GM12878 (cell line): ENCODE results near the gene ALAD. TPM values are rescaled to one million over a fixed set of nuclear protein-coding genes. Genes with fewer than 3 reads are reported as not detected.

Experiments used
- ATAC-seq: fragments of 200-7000 bp; cut with Tn5 transposase; 3 replicates; pipeline ENCODE4 v1.9.1; 2020; ENCODE audit warnings: mild to moderate bottlenecking, moderate library complexity
- BruUV-seq: library from RNA; stranded (reverse); fragments of 400-500 nt; replicated peaks from 2 replicates; lab custom pipeline; 2021; lab: Mats Ljungman, UMichigan
- CTCF ChIA-PET: fragments of 300-600 bp; sonication (Branson Sonifier 250); formaldehyde crosslinking; extraction: SDS; loops from one replicate; lab custom pipeline; 2021; ENCODE audit warnings: inconsistent platforms; lab: Yijun Ruan, JAX
- POLR2A ChIA-PET: fragments of 350-600 bp; formaldehyde crosslinking; extraction: SDS; loops from one replicate; lab custom pipeline; 2021; ENCODE audit warnings: inconsistent platforms; lab: Charles Lee
- RAD21 ChIA-PET: fragments of 300-600 bp; sonication (Branson Sonifier 250); formaldehyde crosslinking; loops from one replicate; lab custom pipeline; 2023; ENCODE audit warnings: antibody characterized with exemption; ENCODE audit not compliant: unreplicated experiment; lab: Charles Lee
- SMC1A ChIA-PET: fragments of 300-600 bp; sonication (Branson Sonifier 250); formaldehyde crosslinking; loops from one replicate; lab custom pipeline; 2023; ENCODE audit not compliant: unreplicated experiment, uncharacterized antibody; lab: Charles Lee
- DNase-seq: peaks from one replicate; pipeline ENCODE4 v3.0.0-alpha.2; 2011; ENCODE audit warnings: low read depth, low spot score
- FAIRE-seq: peaks from 3 replicates; lab custom pipeline; 2011; peaks lifted over from hg19 to GRCh38; lab: Jason Lieb, UNC
- H2AFZ ChIP-seq: 2 replicates; pipeline ENCODE4 v1.6.0; 2011; ENCODE audit warnings: low read depth, low read length, control low read depth; ENCODE audit not compliant: control insufficient read depth
- H3K27ac ChIP-seq: 2 replicates; pipeline ENCODE4 v1.5.1; 2011; ENCODE audit warnings: control low read depth; ENCODE audit not compliant: control insufficient read depth, insufficient read depth
- H3K27me3 ChIP-seq, 2 experiments: replicated peaks in 1 of 2; 2 replicates each; pipeline versions ENCODE4 v1.6.0 to v1.6.1; 2011; ENCODE audit warnings: low read length in 1 of 2; ENCODE audit not compliant: control insufficient read depth in 2 of 2, insufficient read depth in 2 of 2
- H3K36me3 ChIP-seq, 2 experiments: 2 replicates each; pipeline ENCODE4 v1.5.1; 2011; ENCODE audit warnings: low read length in 1 of 2; ENCODE audit not compliant: control insufficient read depth in 2 of 2, insufficient read depth in 2 of 2
- H3K4me1 ChIP-seq: 2 replicates; pipeline ENCODE4 v1.6.1; 2011; ENCODE audit warnings: mild to moderate bottlenecking, low read length, moderate library complexity, mixed read lengths; ENCODE audit not compliant: control insufficient read depth, insufficient read depth
- H3K4me2 ChIP-seq: 2 replicates; pipeline ENCODE4 v1.6.0; 2011; ENCODE audit warnings: control low read depth; ENCODE audit not compliant: control insufficient read depth, insufficient read depth
- H3K4me3 ChIP-seq: fragments of 200-600 bp; sonication (generic); 2 replicates; pipeline ENCODE4 v1.5.1; 2016
- H3K79me2 ChIP-seq: 2 replicates; pipeline ENCODE4 v1.6.0; 2011; ENCODE audit warnings: low read length; ENCODE audit not compliant: control insufficient read depth, insufficient read depth
- H3K9ac ChIP-seq: 2 replicates; pipeline ENCODE4 v1.8.0; 2011; ENCODE audit warnings: low read length, control low read depth, mixed read lengths; ENCODE audit not compliant: control insufficient read depth, insufficient read depth
- H3K9me3 ChIP-seq: replicated peaks from 3 replicates; pipeline ENCODE4 v1.5.1; 2011; ENCODE audit warnings: mild to moderate bottlenecking, low read length; ENCODE audit not compliant: control insufficient read depth, insufficient read depth
- H4K20me1 ChIP-seq: 2 replicates; pipeline ENCODE4 v1.6.0; 2011; ENCODE audit not compliant: control insufficient read depth, insufficient read depth
- FOS ChIP-seq: IDR thresholded peaks from 3 replicates; pipeline ENCODE4 v1.6.1; 2011; ENCODE audit warnings: borderline replicate concordance; ENCODE audit not compliant: insufficient read length; ENCODE audit errors: extremely low read depth
- HDGF ChIP-seq: fragments of 450-650 bp; IDR thresholded peaks from 2 replicates; pipeline ENCODE4 v1.6.1; 2016; ENCODE audit warnings: antibody characterized with exemption
- PKNOX1 ChIP-seq: fragments of 450-650 bp; IDR thresholded peaks from 2 replicates; pipeline ENCODE4 v1.6.1; 2016; ENCODE audit warnings: mild to moderate bottlenecking
- POU2F2 ChIP-seq: IDR thresholded peaks from 3 replicates; pipeline ENCODE4 v1.6.1; 2011; ENCODE audit warnings: low read depth, mild to moderate bottlenecking, low read length, borderline replicate concordance
- SMARCA5 ChIP-seq: fragments of 450-650 bp; IDR thresholded peaks from 2 replicates; pipeline ENCODE4 v1.6.1; 2017; ENCODE audit warnings: mild to moderate bottlenecking
- ZNF384 ChIP-seq: IDR thresholded peaks from 2 replicates; pipeline ENCODE4 v1.6.1; 2012; ENCODE audit warnings: low read depth, mild to moderate bottlenecking, low read length, improper control_type of control experiment, borderline replicate concordance
- ZNF622 ChIP-seq: fragments of 450-650 bp; IDR thresholded peaks from 2 replicates; pipeline ENCODE4 v1.6.1; 2017; ENCODE audit warnings: mild to moderate bottlenecking, inconsistent platforms
- WGBS: methylation state at CpG from one replicate; pipeline ENCODE4 v1.1.6; 2016; ENCODE audit warnings: low lambda C conversion rate; ENCODE audit not compliant: insufficient replicate concordance, insufficient coverage; ENCODE audit errors: missing lambda C conversion rate; 5-methylcytosine and 5-hydroxymethylcytosine counted together
- in situ Hi-C: fragments of 300-500 bp; cut with MboI; formaldehyde crosslinking; loops from 9 replicates; pipeline ENCODE4 v1.14.3; 2018; ENCODE audit warnings: mixed read lengths
- intact Hi-C: fragments of 100-400 bp; cut with micrococcal nuclease; formaldehyde crosslinking; loops from one replicate; pipeline ENCODE4 v1.14.2; 2022; ENCODE audit not compliant: unreplicated experiment
- polyA plus RNA-seq, 11 experiments: library from polyadenylated mRNA; depleted of rRNA in 4 of 11; unstranded in 6 of 11; stranded (reverse) in 5 of 11; fragments of >200 nt; fragmentation: Nextera tagmentation in 4 of 11; fragmentation: Illumina TruSeq in 1 of 11; extraction: Ambion mirVana in 4 of 11; extraction: Trizol in 1 of 11; gene quantifications; 1 replicate in 1 of 11; 2 replicates in 10 of 11; pipeline versions ENCODE4 v1.2.1 to v1.2.3, GENCODE V29; 2011 to 2016; ENCODE audit warnings: inconsistent platforms in 2 of 11, missing spikeins in 2 of 11, low read depth in 1 of 11
- total RNA-seq, 4 experiments: library from RNA; depleted of rRNA in 3 of 4; stranded (reverse); fragments of >200 nt in 3 of 4; fragmentation: Illumina TruSeq in 1 of 4; extraction: Trizol in 1 of 4; gene quantifications; 2 replicates each; pipeline versions ENCODE4 v1.2.1 to v1.2.3, GENCODE V29; 2013 to 2021
- TF ChIP-seq, protein P1 (sequence below): fragments of 450-650 bp; IDR thresholded peaks from 2 replicates; pipeline ENCODE4 v1.6.1; 2017; ENCODE audit warnings: borderline replicate concordance

The ALAD gene
- total and polyA plus RNA-seq, 10 of the 15 experiments (the other 5 are each of a cell fraction or from before 2014, with no cell fraction given), result 2.4 to 21.6 (median 12.9) TPM

GRCh38 chr9:113428062-113428615, 27.1 kb upstream of the ALAD start:
- in situ Hi-C loops (no loop called here), intact Hi-C loops (no loop called here)
- ChIA-PET RAD21 (no interaction called here), CTCF (no interaction called here), SMC1A (no interaction called here), POLR2A (no interaction called here)
- ATAC-seq (no peak; the same call in 2 of the 3 replicates), FAIRE-seq (no peak), DNase-seq (no peak)
- 53% methylated on average over 1 of the region's 1 CpG for WGBS
- H4K20me1 ChIP-seq, result no peaks in the 10 kb centered on the region
- H3K27me3 ChIP-seq, result no peaks in the 10 kb centered on the region
- no peaks in the 10 kb centered on the region for H3K9me3 ChIP-seq
- TF ChIP-seq ZNF384, result no peak
- TF ChIP-seq HDGF, result no peak
- TF ChIP-seq ZNF622, result no peak
- TF ChIP-seq, protein P1, sequence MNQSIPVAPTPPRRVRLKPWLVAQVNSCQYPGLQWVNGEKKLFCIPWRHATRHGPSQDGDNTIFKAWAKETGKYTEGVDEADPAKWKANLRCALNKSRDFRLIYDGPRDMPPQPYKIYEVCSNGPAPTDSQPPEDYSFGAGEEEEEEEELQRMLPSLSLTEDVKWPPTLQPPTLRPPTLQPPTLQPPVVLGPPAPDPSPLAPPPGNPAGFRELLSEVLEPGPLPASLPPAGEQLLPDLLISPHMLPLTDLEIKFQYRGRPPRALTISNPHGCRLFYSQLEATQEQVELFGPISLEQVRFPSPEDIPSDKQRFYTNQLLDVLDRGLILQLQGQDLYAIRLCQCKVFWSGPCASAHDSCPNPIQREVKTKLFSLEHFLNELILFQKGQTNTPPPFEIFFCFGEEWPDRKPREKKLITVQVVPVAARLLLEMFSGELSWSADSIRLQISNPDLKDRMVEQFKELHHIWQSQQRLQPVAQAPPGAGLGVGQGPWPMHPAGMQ, result no peak
- TF ChIP-seq SMARCA5, result no peak
- no peak for TF ChIP-seq POU2F2
- no peak for TF ChIP-seq FOS
- no peak for TF ChIP-seq PKNOX1
- H3K4me1 ChIP-seq, result no peaks in the 10 kb centered on the region
- H3K27ac ChIP-seq, result no peak overlapping the region
- H3K36me3 ChIP-seq, result no peaks in the 10 kb centered on the region
- H3K79me2 ChIP-seq, result no peaks in the 10 kb centered on the region
- H2AFZ ChIP-seq, result no peak overlapping the region
- no TSS peak for BruUV-seq
- H3K9ac ChIP-seq, result no peak overlapping the region
- H3K4me3 ChIP-seq, result no peak overlapping the region
- H3K4me2 ChIP-seq, result no peak overlapping the region
